HG03442 (cell line): Measurements from ENCODE around the gene WDR70.
"Not testable (repeated sequence)": the region's sequence is repeated elsewhere in the genome, so short reads cannot be mapped to it uniquely, and the experiment has no call there.

Source experiments
- ATAC-seq: cut with Tn5 transposase; IDR thresholded peaks from one replicate; pipeline ENCODE4 v1.9.1; 2021; ENCODE audit warnings: mild to moderate bottlenecking, moderate library complexity; ENCODE audit not compliant: unreplicated experiment

WDR70 gene

GRCh38 chr5:37628876-37629275 is 249.8 kb downstream of the WDR70 start:
- no peak for ATAC-seq

GRCh38 chr5:37631939-37632338 is 252.8 kb downstream of the WDR70 start:
- no peak for ATAC-seq

GRCh38 chr5:37637165-37637845 is 258.2 kb downstream of the WDR70 start:
- ATAC-seq: no peak

GRCh38 chr5:37638897-37639296 is 259.8 kb downstream of the WDR70 start:
- ATAC-seq: no peak

GRCh38 chr5:37640088-37640487 is 261.0 kb downstream of the WDR70 start:
- ATAC-seq: no peak

- ATAC-seq: no peak
These were observed 262.8 kb downstream of the WDR70 start for GRCh38 chr5:37641933-37642332.

- no peak for ATAC-seq
These were observed 266.6 kb downstream of the WDR70 start for GRCh38 chr5:37645707-37646106.

GRCh38 chr5:37654566-37654965 is 275.4 kb downstream of the WDR70 start:
- ATAC-seq: not testable (repeated sequence)

- no peak for ATAC-seq
These were observed 277.9 kb downstream of the WDR70 start for GRCh38 chr5:37657046-37657445.

GRCh38 chr5:37658440-37658839 is 279.3 kb downstream of the WDR70 start:
- ATAC-seq: no peak

GRCh38 chr5:37660319-37660718 is 281.2 kb downstream of the WDR70 start:
- no peak for ATAC-seq

GRCh38 chr5:37661227-37661920 is 282.3 kb downstream of the WDR70 start:
- no peak for ATAC-seq

GRCh38 chr5:37661951-37662350 is 282.8 kb downstream of the WDR70 start:
- no peak for ATAC-seq

- ATAC-seq: no peak
These were observed 283.2 kb downstream of the WDR70 start for GRCh38 chr5:37662362-37662761.

- ATAC-seq: no peak
These were observed 283.8 kb downstream of the WDR70 start for GRCh38 chr5:37662789-37663485.

- no peak for ATAC-seq
These were observed 284.4 kb downstream of the WDR70 start for GRCh38 chr5:37663538-37663937.

- no peak for ATAC-seq
These were observed 285.4 kb downstream of the WDR70 start for GRCh38 chr5:37664551-37664950.

- ATAC-seq: no peak
These were observed 286.2 kb downstream of the WDR70 start for GRCh38 chr5:37665272-37665671.

- no peak for ATAC-seq
These were observed 286.8 kb downstream of the WDR70 start for GRCh38 chr5:37665889-37666288.

- ATAC-seq: no peak
These were observed 288.3 kb downstream of the WDR70 start for GRCh38 chr5:37667430-37667829.

- ATAC-seq: no peak
These were observed 288.7 kb downstream of the WDR70 start for GRCh38 chr5:37667846-37668245.

GRCh38 chr5:37668524-37669047 is 289.5 kb downstream of the WDR70 start:
- no peak for ATAC-seq
